ENCODE data around the gene CENPT.
"Not testable (repeated sequence)": the region's sequence is repeated elsewhere in the genome, so short reads cannot be mapped to it uniquely, and the experiment has no call there.

GRCh38 chr16:67864044-67864443, 16.6 kb upstream of the CENPT start:
- TF ChIP-seq CTCF (conservative IDR thresholded peaks at IDR 0.05); EZH2 (IDR thresholded peaks at IDR 0.05; ENCODE audit: low read depth): not testable (repeated sequence)

All from PC-9 (cell line).